ENCODE results near the gene GARIN5A. TPM values are rescaled to one million over a fixed set of nuclear protein-coding genes. Genes with fewer than 3 reads are reported as not detected.

GARIN5A gene
- 0.28 and 0.82 TPM in 2 replicates for total RNA-seq

- Mint-ChIP-seq H3K36me3 (ENCODE audit: low read depth) (peaks cover 31% of the 10 kb centered on the region), H3K27ac (peak within 1 kb of the TSS; percentile 77), H3K4me1 (ENCODE audit: low read depth) (peaks cover 10% of the 10 kb centered on the region), H3K4me3 (ENCODE audit: low read depth) (peak within 1 kb of the TSS; percentile 99), H3K27me3 (ENCODE audit: low read depth) (no peaks in the 10 kb centered on the region), H3K9me3 (no peaks in the 10 kb centered on the region)
- peak; percentile 92 for DNase-seq (ENCODE audit: low spot score)
- intact Hi-C loops (cut with micrococcal nuclease), result loop anchor here (1.0 kb wide), 2 partner anchors 35 to 119 kb away; partner anchors contain the start of gene JOSD2
Observed at GRCh38 chr19:50476224-50476906, at the start of gene GARIN5A, which contains the start of gene EMC10. TSS of gene GARIN5A (minus strand) at chr19:50476848. CDS start at chr19:50476388, 460 bp downstream. TSS of gene EMC10 (plus strand) at chr19:50476507. CDS start at chr19:50476545, 38 bp downstream.

- intact Hi-C loops (cut with micrococcal nuclease), result no loop called here
- Mint-ChIP-seq H3K27ac (no peak overlapping the region), H3K4me1 (ENCODE audit: low read depth) (no peaks in the 10 kb centered on the region), H3K4me3 (ENCODE audit: low read depth) (no peak overlapping the region), H3K36me3 (ENCODE audit: low read depth) (no peaks in the 10 kb centered on the region), H3K9me3 (no peaks in the 10 kb centered on the region), H3K27me3 (ENCODE audit: low read depth) (no peaks in the 10 kb centered on the region)
- no peak for DNase-seq (ENCODE audit: low spot score)
Observed at GRCh38 chr19:50522881-50523280, 46.2 kb upstream of the GARIN5A start.

- H3K27ac Mint-ChIP-seq, result no peak overlapping the region
- H3K36me3 Mint-ChIP-seq (ENCODE audit: low read depth), result no peaks in the 10 kb centered on the region
- no peak for DNase-seq (ENCODE audit: low spot score)
- no peak overlapping the region for H3K4me3 Mint-ChIP-seq (ENCODE audit: low read depth)
- H3K4me1 Mint-ChIP-seq (ENCODE audit: low read depth), result no peaks in the 10 kb centered on the region
- intact Hi-C loops (cut with micrococcal nuclease), result no loop called here
- no peaks in the 10 kb centered on the region for H3K9me3 Mint-ChIP-seq
- H3K27me3 Mint-ChIP-seq (ENCODE audit: low read depth), result no peaks in the 10 kb centered on the region
Observed at GRCh38 chr19:50520822-50521465, 44.3 kb upstream of the GARIN5A start.

GRCh38 chr19:50519006-50519575 lies 42.4 kb upstream of the GARIN5A start:
- Mint-ChIP-seq H3K27me3 (ENCODE audit: low read depth) (no peaks in the 10 kb centered on the region), H3K36me3 (ENCODE audit: low read depth) (no peaks in the 10 kb centered on the region), H3K27ac (no peak overlapping the region), H3K9me3 (no peaks in the 10 kb centered on the region), H3K4me3 (ENCODE audit: low read depth) (no peak overlapping the region), H3K4me1 (ENCODE audit: low read depth) (no peaks in the 10 kb centered on the region)
- intact Hi-C loops (cut with micrococcal nuclease), result loop anchor here (10.0 kb wide), 1 partner anchor 286 kb away; no protein-coding TSS in a partner anchor
- no peak for DNase-seq (ENCODE audit: low spot score)

- Mint-ChIP-seq H3K4me3 (ENCODE audit: low read depth) (no peak overlapping the region), H3K9me3 (no peaks in the 10 kb centered on the region), H3K36me3 (ENCODE audit: low read depth) (no peaks in the 10 kb centered on the region), H3K4me1 (ENCODE audit: low read depth) (no peaks in the 10 kb centered on the region), H3K27me3 (ENCODE audit: low read depth) (no peaks in the 10 kb centered on the region), H3K27ac (no peak overlapping the region)
- intact Hi-C loops (cut with micrococcal nuclease), result loop anchor here (10.0 kb wide), 1 partner anchor 286 kb away; no protein-coding TSS in a partner anchor
- no peak for DNase-seq (ENCODE audit: low spot score)
Observed at GRCh38 chr19:50518091-50519005, 41.7 kb upstream of the GARIN5A start.

GRCh38 chr19:50517704-50518075 lies 41.0 kb upstream of the GARIN5A start:
- H3K27me3 Mint-ChIP-seq (ENCODE audit: low read depth), result no peaks in the 10 kb centered on the region
- H3K36me3 Mint-ChIP-seq (ENCODE audit: low read depth), result no peaks in the 10 kb centered on the region
- H3K9me3 Mint-ChIP-seq, result no peaks in the 10 kb centered on the region
- H3K4me1 Mint-ChIP-seq (ENCODE audit: low read depth), result no peaks in the 10 kb centered on the region
- intact Hi-C loops (cut with micrococcal nuclease), result loop anchor here (10.0 kb wide), 1 partner anchor 287 kb away; no protein-coding TSS in a partner anchor
- no peak for DNase-seq (ENCODE audit: low spot score)
- no peak overlapping the region for H3K4me3 Mint-ChIP-seq (ENCODE audit: low read depth)
- no peak overlapping the region for H3K27ac Mint-ChIP-seq

GRCh38 chr19:50516964-50517703 lies 40.5 kb upstream of the GARIN5A start:
- Mint-ChIP-seq H3K27me3 (ENCODE audit: low read depth) (no peaks in the 10 kb centered on the region), H3K4me1 (ENCODE audit: low read depth) (no peaks in the 10 kb centered on the region), H3K9me3 (no peaks in the 10 kb centered on the region), H3K27ac (no peak overlapping the region), H3K4me3 (ENCODE audit: low read depth) (no peak overlapping the region), H3K36me3 (ENCODE audit: low read depth) (no peaks in the 10 kb centered on the region)
- DNase-seq (ENCODE audit: low spot score), result no peak
- intact Hi-C loops (cut with micrococcal nuclease), result loop anchor here (10.0 kb wide), 1 partner anchor 288 kb away; no protein-coding TSS in a partner anchor

GRCh38 chr19:50516456-50516855 lies 39.8 kb upstream of the GARIN5A start:
- Mint-ChIP-seq H3K9me3 (no peaks in the 10 kb centered on the region), H3K27me3 (ENCODE audit: low read depth) (no peaks in the 10 kb centered on the region), H3K27ac (no peak overlapping the region), H3K4me3 (ENCODE audit: low read depth) (no peak overlapping the region), H3K36me3 (ENCODE audit: low read depth) (no peaks in the 10 kb centered on the region), H3K4me1 (ENCODE audit: low read depth) (peaks cover 1% of the 10 kb centered on the region)
- DNase-seq (ENCODE audit: low spot score), result no peak
- intact Hi-C loops (cut with micrococcal nuclease), result loop anchor here (10.0 kb wide), 1 partner anchor 288 kb away; no protein-coding TSS in a partner anchor

- intact Hi-C loops (cut with micrococcal nuclease), result loop anchor here (10.0 kb wide), 1 partner anchor 290 kb away; no protein-coding TSS in a partner anchor
- no peak overlapping the region for H3K27ac Mint-ChIP-seq
Observed at GRCh38 chr19:50515168-50515561, 38.5 kb upstream of the GARIN5A start.

GRCh38 chr19:50514346-50515167 lies 37.9 kb upstream of the GARIN5A start:
- Mint-ChIP-seq H3K27me3 (ENCODE audit: low read depth) (no peaks in the 10 kb centered on the region), H3K27ac (peak overlapping the region; percentile 15), H3K4me1 (ENCODE audit: low read depth) (peaks cover 6% of the 10 kb centered on the region), H3K4me3 (ENCODE audit: low read depth) (no peak overlapping the region), H3K9me3 (no peaks in the 10 kb centered on the region), H3K36me3 (ENCODE audit: low read depth) (peaks cover 3% of the 10 kb centered on the region)
- no peak for DNase-seq (ENCODE audit: low spot score)
- intact Hi-C loops (cut with micrococcal nuclease), result loop anchor here (10.0 kb wide), 1 partner anchor 290 kb away; no protein-coding TSS in a partner anchor

More at GRCh38 chr19:50515168-50515561, 38.5 kb upstream of the GARIN5A start:
- peaks cover 3% of the 10 kb centered on the region for H3K36me3 Mint-ChIP-seq (ENCODE audit: low read depth)
- H3K4me3 Mint-ChIP-seq (ENCODE audit: low read depth), result no peak overlapping the region
- H3K4me1 Mint-ChIP-seq (ENCODE audit: low read depth), result peaks cover 6% of the 10 kb centered on the region
- no peak for DNase-seq (ENCODE audit: low spot score)
- H3K27me3 Mint-ChIP-seq (ENCODE audit: low read depth), result no peaks in the 10 kb centered on the region
- H3K9me3 Mint-ChIP-seq, result no peaks in the 10 kb centered on the region

GRCh38 chr19:50513746-50514345 lies 37.2 kb upstream of the GARIN5A start, which contains the start of gene ASPDH:
TSS of gene ASPDH (minus strand) at chr19:50513913. CDS start at chr19:50513823, 90 bp downstream.
- intact Hi-C loops (cut with micrococcal nuclease), result loop anchor here (10.0 kb wide), 1 partner anchor 291 kb away; no protein-coding TSS in a partner anchor
- Mint-ChIP-seq H3K27me3 (ENCODE audit: low read depth) (no peaks in the 10 kb centered on the region), H3K4me3 (ENCODE audit: low read depth) (no peak within 1 kb of the TSS), H3K27ac (peak within 1 kb of the TSS; percentile 15), H3K4me1 (ENCODE audit: low read depth) (peaks cover 6% of the 10 kb centered on the region), H3K36me3 (ENCODE audit: low read depth) (peaks cover 7% of the 10 kb centered on the region), H3K9me3 (no peaks in the 10 kb centered on the region)
- no peak for DNase-seq (ENCODE audit: low spot score)
